Stimulated activated CD8-positive, alpha-beta memory T cell treated with anti-CD3 and anti-CD28 coated beads, Interleukin-4, amount 100 ng/mL, for 4 hours (primary cell): ENCODE data around the gene KIF26B.
"Not testable (repeated sequence)": the region's sequence is repeated elsewhere in the genome, so short reads cannot be mapped to it uniquely, and the experiment has no call there.

Experiments
- DNase-seq, 2 donors: peaks; one replicate each; pipeline ENCODE4 v3.0.0-alpha.2; 2020; ENCODE audit warnings: low read depth in 2 of 2, low spot score in 1 of 2

Gene KIF26B

GRCh38 chr1:245671966-245672767 is 517.4 kb downstream of the KIF26B start:
- DNase-seq: no peak

GRCh38 chr1:245672836-245673656 is 518.3 kb downstream of the KIF26B start:
- DNase-seq: not testable (repeated sequence)

GRCh38 chr1:245673881-245674414 is 519.2 kb downstream of the KIF26B start:
- no peak for DNase-seq

- DNase-seq: no peak
Observed at GRCh38 chr1:245677461-245678240, 522.9 kb downstream of the KIF26B start.

GRCh38 chr1:245678860-245679411 is 524.2 kb downstream of the KIF26B start:
- no peak for DNase-seq

- DNase-seq: no peak
Observed at GRCh38 chr1:245679821-245680780, 525.3 kb downstream of the KIF26B start.

GRCh38 chr1:245682638-245683628 is 528.1 kb downstream of the KIF26B start:
- no peak for DNase-seq

GRCh38 chr1:245683676-245684075 is 528.9 kb downstream of the KIF26B start:
- DNase-seq: no peak

GRCh38 chr1:245684166-245684565 is 529.4 kb downstream of the KIF26B start:
- no peak for DNase-seq

GRCh38 chr1:245684571-245684970 is 529.8 kb downstream of the KIF26B start:
- no peak for DNase-seq

GRCh38 chr1:245685111-245685810 is 530.5 kb downstream of the KIF26B start:
- DNase-seq: no peak

GRCh38 chr1:245686006-245686405 is 531.2 kb downstream of the KIF26B start:
- no peak for DNase-seq

- DNase-seq: no peak
Observed at GRCh38 chr1:245686446-245687030, 531.8 kb downstream of the KIF26B start.

GRCh38 chr1:245687152-245687635 is 532.4 kb downstream of the KIF26B start:
- no peak for DNase-seq

GRCh38 chr1:245687636-245688535 is 533.1 kb downstream of the KIF26B start:
- no peak for DNase-seq
